ENCODE results near the gene FAM120A. TPM values are rescaled to one million over a fixed set of nuclear protein-coding genes. Genes with fewer than 3 reads are reported as not detected.
A peak's percentile ranks its signal among the peaks of the same experiment; 100 is the strongest.

The FAM120A gene
- total and polyA plus RNA-seq, 7 donors: 59.9 to 106 (median 66.0) TPM

DNA sequence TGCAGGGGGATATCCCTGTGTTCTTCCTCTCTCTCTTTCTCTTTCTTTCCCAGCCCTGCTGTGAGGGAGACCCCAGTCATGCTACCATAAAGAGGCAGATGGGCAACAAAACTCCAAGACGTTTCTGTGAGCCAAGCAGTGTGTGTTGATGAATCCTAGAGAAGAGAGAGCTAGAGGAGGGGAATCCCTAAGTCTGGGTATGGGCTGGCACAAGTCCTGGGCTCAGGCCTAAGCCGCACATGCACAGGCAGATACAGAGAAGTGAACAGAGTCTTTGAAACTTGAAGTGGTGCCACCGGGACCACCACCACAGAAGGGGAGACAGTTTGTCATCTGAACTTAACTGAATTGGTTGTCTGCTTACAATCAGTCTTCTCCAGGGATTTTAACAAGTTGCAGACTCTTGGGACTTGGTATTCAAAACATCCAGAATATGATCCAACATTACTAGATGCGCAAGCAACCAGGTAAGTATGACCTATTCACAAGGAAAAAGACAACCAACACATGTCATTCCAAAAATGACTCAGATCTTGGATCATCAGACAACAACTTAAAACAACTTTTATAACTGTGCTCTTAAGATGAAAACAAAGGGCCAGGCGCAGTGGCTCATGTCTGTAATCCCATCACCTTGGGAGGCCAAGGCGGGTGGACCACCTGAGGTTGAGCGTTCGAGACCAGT is 10.4 kb upstream of the FAM120A start:
- Histone ChIP-seq H3K27ac (no peak overlapping the region), H3K4me1 (no peaks in the 10 kb centered on the region), H3K9me3 (no peaks in the 10 kb centered on the region), H3K4me3 (no peak overlapping the region), H3K36me3 (peaks cover 0 to 5% (median 2%) of the 10 kb centered on the region in 4 donors), H3K27me3 (no peaks in the 10 kb centered on the region)
- TF ChIP-seq EP300 (IDR thresholded peaks at IDR 0.05) (no peak), POLR2A (IDR thresholded peaks at IDR 0.05) (no peak), POLR2AphosphoS5 (IDR thresholded peaks at IDR 0.05) (no peak)
- TF ChIP-seq, protein P1, sequence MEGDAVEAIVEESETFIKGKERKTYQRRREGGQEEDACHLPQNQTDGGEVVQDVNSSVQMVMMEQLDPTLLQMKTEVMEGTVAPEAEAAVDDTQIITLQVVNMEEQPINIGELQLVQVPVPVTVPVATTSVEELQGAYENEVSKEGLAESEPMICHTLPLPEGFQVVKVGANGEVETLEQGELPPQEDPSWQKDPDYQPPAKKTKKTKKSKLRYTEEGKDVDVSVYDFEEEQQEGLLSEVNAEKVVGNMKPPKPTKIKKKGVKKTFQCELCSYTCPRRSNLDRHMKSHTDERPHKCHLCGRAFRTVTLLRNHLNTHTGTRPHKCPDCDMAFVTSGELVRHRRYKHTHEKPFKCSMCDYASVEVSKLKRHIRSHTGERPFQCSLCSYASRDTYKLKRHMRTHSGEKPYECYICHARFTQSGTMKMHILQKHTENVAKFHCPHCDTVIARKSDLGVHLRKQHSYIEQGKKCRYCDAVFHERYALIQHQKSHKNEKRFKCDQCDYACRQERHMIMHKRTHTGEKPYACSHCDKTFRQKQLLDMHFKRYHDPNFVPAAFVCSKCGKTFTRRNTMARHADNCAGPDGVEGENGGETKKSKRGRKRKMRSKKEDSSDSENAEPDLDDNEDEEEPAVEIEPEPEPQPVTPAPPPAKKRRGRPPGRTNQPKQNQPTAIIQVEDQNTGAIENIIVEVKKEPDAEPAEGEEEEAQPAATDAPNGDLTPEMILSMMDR (IDR thresholded peaks at IDR 0.05): no peak
- intact Hi-C loops (cut with DNase I): loop anchor here (10.0 kb wide), 1 partner anchor 126 kb away; no protein-coding TSS in a partner anchor
- 93 to 94% methylated on average over 8 of the region's 8 CpGs for WGBS, 2 donors
- DNase-seq: no peak

DNA sequence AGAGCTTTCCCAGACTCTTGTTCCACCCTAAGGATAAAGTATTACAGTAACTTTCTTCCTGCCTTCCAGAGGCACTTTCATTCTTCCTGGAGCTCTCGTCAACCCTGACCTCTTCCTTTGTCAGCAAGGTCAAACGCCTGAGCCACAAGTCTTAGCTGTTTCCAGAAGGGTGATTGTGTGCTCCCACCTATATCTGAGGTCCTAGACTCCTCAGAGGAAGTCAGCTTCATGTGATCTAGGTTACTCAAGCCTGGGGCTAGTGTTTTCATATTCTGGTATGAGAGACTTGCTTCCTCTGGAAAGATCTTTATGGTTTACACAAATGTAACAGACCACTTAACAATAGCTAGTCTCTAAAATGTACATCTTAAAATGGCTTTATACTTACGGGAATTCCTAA is 5.4 kb upstream of the FAM120A start:
- H3K27ac ChIP-seq: no peak overlapping the region
- H3K36me3 ChIP-seq: peaks cover 9 to 41% (median 25%) of the 10 kb centered on the region in 4 donors
- H3K27me3 ChIP-seq: no peaks in the 10 kb centered on the region
- H3K4me1 ChIP-seq: peaks cover 0 to 16% (median 14%) of the 10 kb centered on the region in 4 donors
- no peak overlapping the region for H3K4me3 ChIP-seq
- no peaks in the 10 kb centered on the region for H3K9me3 ChIP-seq
- TF ChIP-seq, protein P1 (IDR thresholded peaks at IDR 0.05): no peak
- TF ChIP-seq EP300 (IDR thresholded peaks at IDR 0.05) (no peak), POLR2A (IDR thresholded peaks at IDR 0.05) (no peak), POLR2AphosphoS5 (IDR thresholded peaks at IDR 0.05) (no peak)
- 81% methylated on average over 3 of the region's 3 CpGs for WGBS, 2 donors
- no peak for DNase-seq
- intact Hi-C loops (cut with DNase I): loop anchor here (10.0 kb wide), 1 partner anchor 131 kb away; no protein-coding TSS in a partner anchor

DNA sequence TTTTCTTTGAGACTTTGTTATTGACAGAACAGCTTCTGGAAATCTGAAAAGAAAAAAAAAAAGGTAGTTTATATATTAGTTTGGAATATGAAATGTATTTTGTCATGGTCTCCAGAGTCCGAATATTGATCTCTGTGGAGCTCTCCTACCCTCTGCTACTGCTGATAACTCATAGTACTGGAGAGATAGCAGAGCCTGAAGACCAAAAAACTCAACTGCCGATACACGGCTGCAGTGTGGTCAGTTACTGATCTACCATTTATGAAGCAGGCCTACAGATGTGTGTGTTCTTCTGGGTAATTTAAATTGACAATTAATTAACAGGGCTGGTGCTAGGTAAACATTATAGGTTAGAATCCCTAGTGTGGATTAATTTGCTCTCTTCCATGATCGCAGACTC is 3.8 kb upstream of the FAM120A start:
- no peaks in the 10 kb centered on the region for H3K9me3 ChIP-seq
- H3K27me3 ChIP-seq: no peaks in the 10 kb centered on the region
- DNase-seq: no peak
- no peak overlapping the region for H3K4me3 ChIP-seq
- TF ChIP-seq, protein P1 (IDR thresholded peaks at IDR 0.05): no peak
- TF ChIP-seq POLR2A (IDR thresholded peaks at IDR 0.05) (no peak), EP300 (IDR thresholded peaks at IDR 0.05) (no peak), POLR2AphosphoS5 (IDR thresholded peaks at IDR 0.05) (no peak)
- H3K4me1 ChIP-seq: peaks cover 0 to 16% (median 14%) of the 10 kb centered on the region in 4 donors
- H3K27ac ChIP-seq: no peak overlapping the region
- intact Hi-C loops (cut with DNase I): loop anchor here (10.0 kb wide), 1 partner anchor 133 kb away; no protein-coding TSS in a partner anchor
- H3K36me3 ChIP-seq: peaks cover 9 to 41% (median 25%) of the 10 kb centered on the region in 4 donors
- 85 to 99% methylated on average over 4 of the region's 4 CpGs for WGBS, 2 donors

DNA sequence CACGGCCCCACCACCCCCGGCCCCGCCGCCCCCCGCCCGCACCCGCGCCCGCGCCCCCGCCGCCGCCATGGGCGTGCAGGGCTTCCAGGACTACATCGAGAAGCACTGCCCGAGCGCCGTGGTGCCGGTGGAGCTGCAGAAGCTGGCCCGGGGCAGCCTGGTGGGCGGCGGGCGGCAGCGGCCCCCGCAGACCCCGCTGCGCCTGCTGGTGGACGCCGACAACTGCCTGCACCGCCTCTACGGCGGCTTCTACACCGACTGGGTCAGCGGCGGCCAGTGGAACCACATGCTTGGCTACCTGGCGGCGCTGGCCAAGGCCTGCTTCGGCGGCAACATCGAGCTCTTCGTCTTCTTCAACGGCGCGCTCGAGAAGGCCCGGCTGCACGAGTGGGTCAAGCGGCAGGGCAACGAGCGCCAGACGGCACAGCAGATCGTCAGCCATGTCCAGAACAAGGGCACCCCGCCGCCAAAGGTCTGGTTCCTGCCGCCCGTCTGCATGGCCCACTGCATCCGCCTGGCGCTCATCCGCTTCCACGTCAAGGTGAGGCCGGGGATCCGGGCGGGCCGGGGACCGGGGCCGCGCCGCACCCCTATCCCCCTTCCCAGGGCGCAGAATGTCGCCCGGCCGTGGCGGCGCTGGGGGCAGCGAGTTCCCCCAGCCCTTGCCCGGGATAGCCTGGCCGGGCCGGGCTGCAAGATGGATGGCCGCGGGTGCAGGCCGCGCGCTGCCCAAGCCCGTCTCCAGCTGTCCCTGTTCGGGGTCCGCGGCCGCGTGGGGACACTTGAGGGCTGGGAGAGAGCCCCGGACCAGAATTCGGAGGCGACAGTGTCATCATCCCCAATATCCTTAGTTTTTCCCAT is 594 bp downstream of the FAM120A start:
- Histone ChIP-seq H3K27me3 (no peaks in the 10 kb centered on the region), H3K4me1 (peaks cover 0 to 47% (median 40%) of the 10 kb centered on the region in 4 donors), H3K36me3 (peaks cover 9 to 25% (median 14%) of the 10 kb centered on the region in 4 donors), H3K4me3 (peak overlapping the region; percentile 67 to 96 (median 84)), H3K27ac (peak overlapping the region; percentile 93 to 100 (median 98)), H3K9me3 (no peaks in the 10 kb centered on the region)
- TF ChIP-seq, protein P1 (IDR thresholded peaks at IDR 0.05): peak in 3 of 4 experiments; percentile 10 to 42 (median 27)
- no peak for TF ChIP-seq EP300 (IDR thresholded peaks at IDR 0.05)
- TF ChIP-seq POLR2AphosphoS5 (IDR thresholded peaks at IDR 0.05): peak in 3 of 4 donors; percentile 17 to 27 (median 21)
- TF ChIP-seq POLR2A (IDR thresholded peaks at IDR 0.05): no peak
- WGBS, 2 donors: 0% methylated on average over 92 of the region's 92 CpGs
- intact Hi-C loops (cut with DNase I): loop anchor here (5.0 to 10.0 kb wide), 3 partner anchors 55 to 355 kb away; partner anchors contain the start of genes CARD19 and WNK2
- DNase-seq: peak; percentile 78

Measured in sigmoid colon (tissue), 7 donors.